SK-N-SH treated with all-trans-retinoic acid at 6 μM for 48 hours (cell line): ENCODE data around the gene FER.
"Not testable (repeated sequence)": the region's sequence is repeated elsewhere in the genome, so short reads cannot be mapped to it uniquely, and the experiment has no call there.

Source experiments
- ATAC-seq: fragments of 200-7000 bp; cut with Tn5 transposase; 3 replicates; pipeline ENCODE4 v1.9.1; 2020; ENCODE audit warnings: mild to moderate bottlenecking, moderate library complexity
- ARNTL ChIP-seq: fragments of 450-650 bp; formaldehyde crosslinking; IDR thresholded peaks from 2 replicates; pipeline ENCODE4 v1.5.0; 2020; ENCODE audit warnings: low read depth, mild to moderate bottlenecking, moderate library complexity, borderline replicate concordance
- GLIS3 ChIP-seq: fragments of 250-450 bp; sonication (Bioruptor Pico); IDR thresholded peaks from 2 replicates; pipeline ENCODE4 v1.5.0; 2020; ENCODE audit warnings: mild to moderate bottlenecking, moderate library complexity
- ISL1 ChIP-seq: fragments of 250-450 bp; sonication (Bioruptor Pico); IDR thresholded peaks from 2 replicates; pipeline ENCODE4 v2.1.2; 2022; ENCODE audit warnings: mild to moderate bottlenecking, moderate library complexity
- OSR1 ChIP-seq: fragments of 250-450 bp; sonication (Bioruptor Pico); IDR thresholded peaks from 2 replicates; pipeline ENCODE4 v1.8.0; 2022; ENCODE audit warnings: moderate library complexity, mild to moderate bottlenecking, inconsistent platforms
- PPARA ChIP-seq: fragments of 250-450 bp; sonication (Bioruptor Pico); IDR thresholded peaks from 2 replicates; pipeline ENCODE4 v1.5.0; 2020; ENCODE audit warnings: mild to moderate bottlenecking, borderline replicate concordance
- RARB ChIP-seq: fragments of 250-450 bp; sonication (Bioruptor Pico); IDR thresholded peaks from 2 replicates; pipeline ENCODE4 v1.8.0; 2021; ENCODE audit warnings: mild to moderate bottlenecking, moderate library complexity
- SNAI2 ChIP-seq: fragments of 250-450 bp; sonication (Bioruptor Pico); IDR thresholded peaks from 2 replicates; pipeline ENCODE4 v1.5.0; 2020; ENCODE audit warnings: mild to moderate bottlenecking, moderate library complexity
- TCF4 ChIP-seq: fragments of 250-450 bp; sonication (Bioruptor Pico); IDR thresholded peaks from 2 replicates; pipeline ENCODE4 v1.8.0; 2021; ENCODE audit warnings: mild to moderate bottlenecking, moderate library complexity, borderline replicate concordance
- ZC3H10 ChIP-seq: fragments of 250-450 bp; sonication (Bioruptor Pico); IDR thresholded peaks from 2 replicates; pipeline ENCODE4 v1.5.1; 2021; ENCODE audit warnings: mild to moderate bottlenecking, moderate library complexity
- ZFP3 ChIP-seq: fragments of 250-450 bp; sonication (Bioruptor Pico); IDR thresholded peaks from 2 replicates; pipeline ENCODE4 v1.5.0; 2020; ENCODE audit warnings: mild to moderate bottlenecking, moderate library complexity
- ZFP30 ChIP-seq: fragments of 450-650 bp; formaldehyde crosslinking; IDR thresholded peaks from 2 replicates; pipeline ENCODE4 v1.5.0; 2022; ENCODE audit warnings: mild to moderate bottlenecking, moderate library complexity
- ZNF565 ChIP-seq: fragments of 450-650 bp; formaldehyde crosslinking; conservative IDR thresholded peaks from 2 replicates; pipeline ENCODE4 v1.5.0; 2020; ENCODE audit warnings: low read depth, mild to moderate bottlenecking, moderate library complexity
- ZNF70 ChIP-seq: fragments of 450-650 bp; formaldehyde crosslinking; IDR thresholded peaks from 2 replicates; pipeline ENCODE4 v1.5.0; 2020; ENCODE audit warnings: mild to moderate bottlenecking, moderate library complexity
- ZNF8 ChIP-seq: fragments of 450-650 bp; formaldehyde crosslinking; IDR thresholded peaks from 2 replicates; pipeline ENCODE4 v1.5.0; 2020; ENCODE audit warnings: mild to moderate bottlenecking, moderate library complexity
- TF ChIP-seq, protein P1 (sequence below): fragments of 250-450 bp; sonication (Bioruptor Pico); IDR thresholded peaks from 2 replicates; pipeline ENCODE4 v1.5.0; 2020; ENCODE audit warnings: mild to moderate bottlenecking, moderate library complexity
- TF ChIP-seq, protein P2 (sequence below): fragments of 250-450 bp; sonication (Bioruptor Pico); IDR thresholded peaks from 2 replicates; pipeline ENCODE4 v1.8.0; 2021; ENCODE audit warnings: low read depth, mild to moderate bottlenecking, moderate library complexity, borderline replicate concordance
- TF ChIP-seq, protein P3 (sequence below): fragments of 250-450 bp; sonication (Bioruptor Pico); IDR thresholded peaks from 2 replicates; pipeline ENCODE4 v1.5.1; 2020; ENCODE audit warnings: low read depth, mild to moderate bottlenecking, moderate library complexity
- TF ChIP-seq, protein P4 (sequence below): fragments of 250-450 bp; sonication (Bioruptor Pico); IDR thresholded peaks from 2 replicates; pipeline ENCODE4 v1.8.0; 2020; ENCODE audit warnings: mild to moderate bottlenecking, moderate library complexity, borderline replicate concordance
- TF ChIP-seq, protein P5 (sequence below): fragments of 250-450 bp; sonication (Bioruptor Pico); IDR thresholded peaks from 2 replicates; pipeline ENCODE4 v1.5.1; 2021; ENCODE audit warnings: mild to moderate bottlenecking, moderate library complexity

FER gene

DNA sequence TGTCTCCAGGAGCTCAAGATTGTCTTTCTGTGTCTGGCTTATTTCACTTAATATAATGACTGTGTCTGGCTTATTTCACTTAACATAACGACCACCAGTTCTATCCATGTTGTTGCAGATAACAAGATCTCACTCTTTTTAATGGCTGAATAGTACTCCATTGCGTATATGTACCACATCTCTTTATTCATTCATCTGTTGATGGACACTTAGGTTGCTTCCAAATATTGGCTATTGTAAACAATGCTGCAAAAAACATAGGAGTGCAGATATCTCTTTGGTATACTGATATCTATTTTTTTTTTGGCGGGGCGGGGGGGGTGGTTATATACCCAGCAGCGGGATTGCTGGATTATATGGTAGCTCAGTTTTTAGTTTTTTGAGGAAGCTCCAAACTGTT lies 45.5 kb downstream of the FER start:
- no peak for ATAC-seq
- TF ChIP-seq ZNF70 (CRISPR knock-in tag), result no peak
- peak; percentile 77 for TF ChIP-seq ZNF8 (CRISPR knock-in tag)

DNA sequence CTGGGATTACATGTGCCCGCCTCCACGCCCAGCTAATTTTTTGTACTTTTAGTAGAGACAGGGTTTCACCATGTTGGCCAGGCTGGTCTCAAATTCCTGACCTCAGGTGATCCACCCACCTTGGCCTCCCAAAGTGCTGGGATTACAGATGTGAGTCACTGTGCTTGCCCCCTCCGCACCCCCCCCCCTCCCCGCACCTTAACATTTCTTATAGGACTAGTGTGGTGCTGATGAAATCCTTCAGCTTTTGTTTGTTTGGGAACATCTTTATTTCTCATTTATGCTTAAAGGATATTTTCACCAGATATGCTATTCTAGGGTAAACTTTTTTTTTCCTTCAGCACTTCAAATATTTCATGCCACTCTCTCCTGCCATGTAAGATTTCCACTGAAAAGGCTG lies 46.7 kb downstream of the FER start:
- ATAC-seq, result not testable (repeated sequence)

DNA sequence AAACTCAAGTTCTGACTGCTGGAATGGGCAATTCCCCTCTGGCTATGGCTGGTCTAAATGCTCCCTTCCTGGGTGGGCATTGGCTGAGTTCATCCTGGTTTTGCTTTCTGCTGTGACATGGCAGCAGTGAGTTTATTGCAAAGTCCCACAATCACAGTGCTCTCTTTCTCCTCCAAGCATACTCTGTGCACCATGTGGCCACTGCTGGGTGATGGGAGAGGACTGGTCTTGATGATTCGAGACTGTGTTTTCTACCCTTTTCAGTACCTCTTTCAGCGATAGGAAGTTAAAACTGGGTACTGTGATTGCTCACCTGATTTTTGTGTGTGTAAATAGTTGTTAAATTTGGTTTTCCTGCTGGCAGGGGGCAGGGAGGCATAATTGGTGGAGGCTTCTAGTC lies 49.7 kb downstream of the FER start:
- no peak for ATAC-seq
- TF ChIP-seq ZNF565 (CRISPR knock-in tag) (no peak), ZFP3 (CRISPR knock-in tag) (no peak), RARB (no peak), ISL1 (no peak), SNAI2 (CRISPR knock-in tag) (no peak), OSR1 (CRISPR knock-in tag) (no peak), TCF4 (CRISPR knock-in tag) (no peak), PPARA (CRISPR knock-in tag) (no peak)
- TF ChIP-seq, protein P1, sequence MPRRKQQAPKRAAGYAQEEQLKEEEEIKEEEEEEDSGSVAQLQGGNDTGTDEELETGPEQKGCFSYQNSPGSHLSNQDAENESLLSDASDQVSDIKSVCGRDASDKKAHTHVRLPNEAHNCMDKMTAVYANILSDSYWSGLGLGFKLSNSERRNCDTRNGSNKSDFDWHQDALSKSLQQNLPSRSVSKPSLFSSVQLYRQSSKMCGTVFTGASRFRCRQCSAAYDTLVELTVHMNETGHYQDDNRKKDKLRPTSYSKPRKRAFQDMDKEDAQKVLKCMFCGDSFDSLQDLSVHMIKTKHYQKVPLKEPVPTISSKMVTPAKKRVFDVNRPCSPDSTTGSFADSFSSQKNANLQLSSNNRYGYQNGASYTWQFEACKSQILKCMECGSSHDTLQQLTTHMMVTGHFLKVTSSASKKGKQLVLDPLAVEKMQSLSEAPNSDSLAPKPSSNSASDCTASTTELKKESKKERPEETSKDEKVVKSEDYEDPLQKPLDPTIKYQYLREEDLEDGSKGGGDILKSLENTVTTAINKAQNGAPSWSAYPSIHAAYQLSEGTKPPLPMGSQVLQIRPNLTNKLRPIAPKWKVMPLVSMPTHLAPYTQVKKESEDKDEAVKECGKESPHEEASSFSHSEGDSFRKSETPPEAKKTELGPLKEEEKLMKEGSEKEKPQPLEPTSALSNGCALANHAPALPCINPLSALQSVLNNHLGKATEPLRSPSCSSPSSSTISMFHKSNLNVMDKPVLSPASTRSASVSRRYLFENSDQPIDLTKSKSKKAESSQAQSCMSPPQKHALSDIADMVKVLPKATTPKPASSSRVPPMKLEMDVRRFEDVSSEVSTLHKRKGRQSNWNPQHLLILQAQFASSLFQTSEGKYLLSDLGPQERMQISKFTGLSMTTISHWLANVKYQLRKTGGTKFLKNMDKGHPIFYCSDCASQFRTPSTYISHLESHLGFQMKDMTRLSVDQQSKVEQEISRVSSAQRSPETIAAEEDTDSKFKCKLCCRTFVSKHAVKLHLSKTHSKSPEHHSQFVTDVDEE (CRISPR knock-in tag), result no peak
- TF ChIP-seq, protein P2, sequence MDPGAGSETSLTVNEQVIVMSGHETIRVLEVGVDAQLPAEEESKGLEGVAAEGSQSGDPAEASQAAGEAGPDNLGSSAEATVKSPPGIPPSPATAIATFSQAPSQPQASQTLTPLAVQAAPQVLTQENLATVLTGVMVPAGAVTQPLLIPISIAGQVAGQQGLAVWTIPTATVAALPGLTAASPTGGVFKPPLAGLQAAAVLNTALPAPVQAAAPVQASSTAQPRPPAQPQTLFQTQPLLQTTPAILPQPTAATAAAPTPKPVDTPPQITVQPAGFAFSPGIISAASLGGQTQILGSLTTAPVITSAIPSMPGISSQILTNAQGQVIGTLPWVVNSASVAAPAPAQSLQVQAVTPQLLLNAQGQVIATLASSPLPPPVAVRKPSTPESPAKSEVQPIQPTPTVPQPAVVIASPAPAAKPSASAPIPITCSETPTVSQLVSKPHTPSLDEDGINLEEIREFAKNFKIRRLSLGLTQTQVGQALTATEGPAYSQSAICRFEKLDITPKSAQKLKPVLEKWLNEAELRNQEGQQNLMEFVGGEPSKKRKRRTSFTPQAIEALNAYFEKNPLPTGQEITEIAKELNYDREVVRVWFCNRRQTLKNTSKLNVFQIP (CRISPR knock-in tag), result no peak

DNA sequence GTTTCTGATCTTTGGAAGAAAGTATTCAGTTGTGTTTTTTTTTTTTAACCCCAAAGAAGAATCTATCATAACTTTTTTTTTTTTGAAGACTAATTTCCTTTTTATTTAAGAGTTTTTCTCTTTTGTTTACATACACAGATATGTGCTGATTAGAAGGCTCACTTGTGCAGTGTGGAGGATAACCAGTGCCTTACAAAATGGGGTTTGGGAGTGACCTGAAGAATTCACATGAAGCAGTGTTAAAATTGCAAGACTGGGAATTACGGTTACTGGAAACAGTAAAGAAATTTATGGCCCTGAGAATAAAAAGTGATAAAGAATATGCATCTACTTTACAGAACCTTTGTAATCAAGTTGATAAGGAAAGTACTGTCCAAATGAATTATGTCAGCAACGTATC lies 50.3 kb downstream of the FER start:
- ATAC-seq, result no peak
- TF ChIP-seq ARNTL (CRISPR knock-in tag) (no peak), RARB (no peak), GLIS3 (CRISPR knock-in tag) (no peak), ZC3H10 (CRISPR knock-in tag) (no peak), ZNF8 (CRISPR knock-in tag) (no peak), PPARA (CRISPR knock-in tag) (no peak), TCF4 (CRISPR knock-in tag) (no peak), OSR1 (CRISPR knock-in tag) (no peak), ISL1 (no peak), ZFP30 (CRISPR knock-in tag) (no peak), SNAI2 (CRISPR knock-in tag) (no peak), ZNF565 (CRISPR knock-in tag) (no peak)
- TF ChIP-seq, protein P3, sequence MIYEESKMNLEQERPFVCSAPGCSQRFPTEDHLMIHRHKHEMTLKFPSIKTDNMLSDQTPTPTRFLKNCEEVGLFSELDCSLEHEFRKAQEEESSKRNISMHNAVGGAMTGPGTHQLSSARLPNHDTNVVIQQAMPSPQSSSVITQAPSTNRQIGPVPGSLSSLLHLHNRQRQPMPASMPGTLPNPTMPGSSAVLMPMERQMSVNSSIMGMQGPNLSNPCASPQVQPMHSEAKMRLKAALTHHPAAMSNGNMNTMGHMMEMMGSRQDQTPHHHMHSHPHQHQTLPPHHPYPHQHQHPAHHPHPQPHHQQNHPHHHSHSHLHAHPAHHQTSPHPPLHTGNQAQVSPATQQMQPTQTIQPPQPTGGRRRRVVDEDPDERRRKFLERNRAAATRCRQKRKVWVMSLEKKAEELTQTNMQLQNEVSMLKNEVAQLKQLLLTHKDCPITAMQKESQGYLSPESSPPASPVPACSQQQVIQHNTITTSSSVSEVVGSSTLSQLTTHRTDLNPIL (CRISPR knock-in tag), result no peak
- TF ChIP-seq, protein P4, sequence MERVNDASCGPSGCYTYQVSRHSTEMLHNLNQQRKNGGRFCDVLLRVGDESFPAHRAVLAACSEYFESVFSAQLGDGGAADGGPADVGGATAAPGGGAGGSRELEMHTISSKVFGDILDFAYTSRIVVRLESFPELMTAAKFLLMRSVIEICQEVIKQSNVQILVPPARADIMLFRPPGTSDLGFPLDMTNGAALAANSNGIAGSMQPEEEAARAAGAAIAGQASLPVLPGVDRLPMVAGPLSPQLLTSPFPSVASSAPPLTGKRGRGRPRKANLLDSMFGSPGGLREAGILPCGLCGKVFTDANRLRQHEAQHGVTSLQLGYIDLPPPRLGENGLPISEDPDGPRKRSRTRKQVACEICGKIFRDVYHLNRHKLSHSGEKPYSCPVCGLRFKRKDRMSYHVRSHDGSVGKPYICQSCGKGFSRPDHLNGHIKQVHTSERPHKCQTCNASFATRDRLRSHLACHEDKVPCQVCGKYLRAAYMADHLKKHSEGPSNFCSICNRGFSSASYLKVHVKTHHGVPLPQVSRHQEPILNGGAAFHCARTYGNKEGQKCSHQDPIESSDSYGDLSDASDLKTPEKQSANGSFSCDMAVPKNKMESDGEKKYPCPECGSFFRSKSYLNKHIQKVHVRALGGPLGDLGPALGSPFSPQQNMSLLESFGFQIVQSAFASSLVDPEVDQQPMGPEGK (CRISPR knock-in tag), result no peak
- TF ChIP-seq, protein P5, sequence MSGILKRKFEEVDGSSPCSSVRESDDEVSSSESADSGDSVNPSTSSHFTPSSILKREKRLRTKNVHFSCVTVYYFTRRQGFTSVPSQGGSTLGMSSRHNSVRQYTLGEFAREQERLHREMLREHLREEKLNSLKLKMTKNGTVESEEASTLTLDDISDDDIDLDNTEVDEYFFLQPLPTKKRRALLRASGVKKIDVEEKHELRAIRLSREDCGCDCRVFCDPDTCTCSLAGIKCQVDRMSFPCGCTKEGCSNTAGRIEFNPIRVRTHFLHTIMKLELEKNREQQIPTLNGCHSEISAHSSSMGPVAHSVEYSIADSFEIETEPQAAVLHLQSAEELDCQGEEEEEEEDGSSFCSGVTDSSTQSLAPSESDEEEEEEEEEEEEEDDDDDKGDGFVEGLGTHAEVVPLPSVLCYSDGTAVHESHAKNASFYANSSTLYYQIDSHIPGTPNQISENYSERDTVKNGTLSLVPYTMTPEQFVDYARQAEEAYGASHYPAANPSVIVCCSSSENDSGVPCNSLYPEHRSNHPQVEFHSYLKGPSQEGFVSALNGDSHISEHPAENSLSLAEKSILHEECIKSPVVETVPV, result no peak
- TF ChIP-seq, protein P1 (CRISPR knock-in tag), result no peak
- TF ChIP-seq, protein P2 (CRISPR knock-in tag), result no peak
